OCI-LY7 (cell line): ENCODE results near the gene NEURL2.

Experiments used
- EZH2phosphoT487 ChIP-seq: fragments of 200-600 bp; sonication (generic); IDR thresholded peaks from 2 replicates; pipeline ENCODE4 v1.6.1; 2018; ENCODE audit warnings: low read depth, borderline replicate concordance, mild to moderate bottlenecking, mixed run types, antibody characterized with exemption, low read length, moderate library complexity, mixed read lengths
- TF ChIP-seq, protein P1 (sequence below): fragments of 200-600 bp; sonication (generic); conservative IDR thresholded peaks from 2 replicates; pipeline ENCODE4 v1.5.1; 2014; ENCODE audit warnings: mild to moderate bottlenecking, antibody characterized with exemption, low read length, moderate library complexity, mixed read lengths

- TF ChIP-seq, protein P1, sequence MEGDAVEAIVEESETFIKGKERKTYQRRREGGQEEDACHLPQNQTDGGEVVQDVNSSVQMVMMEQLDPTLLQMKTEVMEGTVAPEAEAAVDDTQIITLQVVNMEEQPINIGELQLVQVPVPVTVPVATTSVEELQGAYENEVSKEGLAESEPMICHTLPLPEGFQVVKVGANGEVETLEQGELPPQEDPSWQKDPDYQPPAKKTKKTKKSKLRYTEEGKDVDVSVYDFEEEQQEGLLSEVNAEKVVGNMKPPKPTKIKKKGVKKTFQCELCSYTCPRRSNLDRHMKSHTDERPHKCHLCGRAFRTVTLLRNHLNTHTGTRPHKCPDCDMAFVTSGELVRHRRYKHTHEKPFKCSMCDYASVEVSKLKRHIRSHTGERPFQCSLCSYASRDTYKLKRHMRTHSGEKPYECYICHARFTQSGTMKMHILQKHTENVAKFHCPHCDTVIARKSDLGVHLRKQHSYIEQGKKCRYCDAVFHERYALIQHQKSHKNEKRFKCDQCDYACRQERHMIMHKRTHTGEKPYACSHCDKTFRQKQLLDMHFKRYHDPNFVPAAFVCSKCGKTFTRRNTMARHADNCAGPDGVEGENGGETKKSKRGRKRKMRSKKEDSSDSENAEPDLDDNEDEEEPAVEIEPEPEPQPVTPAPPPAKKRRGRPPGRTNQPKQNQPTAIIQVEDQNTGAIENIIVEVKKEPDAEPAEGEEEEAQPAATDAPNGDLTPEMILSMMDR: no peak
- no peak for TF ChIP-seq EZH2phosphoT487
These were observed 8.4 kb downstream of the NEURL2 start for GRCh38 chr20:45882469-45883099.
